HEK293 (cell line): ENCODE measurements around the gene MARCHF3.

ENCODE experiments used
- CTCF ChIA-PET: fragments of 350-600 bp; formaldehyde crosslinking; extraction: SDS; loops from one replicate; lab custom pipeline; 2021; ENCODE audit warnings: antibody characterized with exemption; lab: Yijun Ruan, JAX
- POLR2A ChIA-PET: fragments of 300-600 bp; formaldehyde crosslinking; extraction: SDS; loops from one replicate; lab custom pipeline; 2020; ENCODE audit warnings: antibody characterized with exemption, inconsistent platforms; lab: Yijun Ruan, JAX
- H3K27ac ChIP-seq: fragments of 200-500 bp; sonication (Bioruptor generic); 2 replicates; pipeline ENCODE4 v1.5.1; 2014; ENCODE audit warnings: low read depth, low read length, control low read depth, inconsistent platforms; ENCODE audit errors: extremely low read depth
- H3K36me3 ChIP-seq, 2 experiments: fragments of 200-500 bp in 1 of 2; sonication (Bioruptor generic) in 1 of 2; 1 replicate in 1 of 2; 2 replicates in 1 of 2; pipeline ENCODE4 v1.5.1; 2014 to 2017; ENCODE audit warnings: inconsistent platforms in 2 of 2, low read length in 2 of 2; ENCODE audit not compliant: control insufficient read depth in 2 of 2, insufficient read depth in 1 of 2
- H3K4me1 ChIP-seq: fragments of 200-500 bp; sonication (Bioruptor generic); 2 replicates; pipeline ENCODE4 v1.5.1; 2014; ENCODE audit warnings: mild to moderate bottlenecking, low read length, inconsistent platforms; ENCODE audit not compliant: control insufficient read depth, insufficient read depth
- H3K4me3 ChIP-seq: 2 replicates; pipeline ENCODE4 v1.5.1; 2011; ENCODE audit warnings: low read depth, mild to moderate bottlenecking, control low read depth, low read length, moderate library complexity
- H3K9me3 ChIP-seq: fragments of 200-500 bp; sonication (Bioruptor generic); 2 replicates; pipeline ENCODE4 v1.5.1; 2014; ENCODE audit warnings: low read depth, low read length, inconsistent platforms; ENCODE audit not compliant: control insufficient read depth, insufficient read depth
- GLIS1 ChIP-seq: fragments of 450-650 bp; formaldehyde crosslinking; IDR thresholded peaks from 2 replicates; pipeline ENCODE4 v1.5.1; 2016; ENCODE audit warnings: missing biosample characterization, missing genetic modification characterization
- HOXA7 ChIP-seq: sonication (generic); formaldehyde crosslinking; IDR thresholded peaks from 2 replicates; pipeline ENCODE4 v1.8.1; 2022; ENCODE audit warnings: missing genetic modification reagents, borderline replicate concordance
- HOXC10 ChIP-seq: sonication (generic); formaldehyde crosslinking; IDR thresholded peaks from 2 replicates; pipeline ENCODE4 v1.8.1; 2023; ENCODE audit warnings: mild to moderate bottlenecking, missing genetic modification reagents
- MZF1 ChIP-seq: fragments of 450-650 bp; formaldehyde crosslinking; IDR thresholded peaks from 2 replicates; pipeline ENCODE4 v1.5.1; 2017; ENCODE audit warnings: missing biosample characterization, missing genetic modification characterization, borderline replicate concordance
- OVOL3 ChIP-seq: fragments of 450-650 bp; formaldehyde crosslinking; IDR thresholded peaks from 2 replicates; pipeline ENCODE4 v1.5.1; 2016; ENCODE audit warnings: missing biosample characterization, missing genetic modification characterization
- PBX3 ChIP-seq: sonication (generic); formaldehyde crosslinking; IDR thresholded peaks from 2 replicates; pipeline ENCODE4 v1.8.1; 2022; ENCODE audit warnings: mild to moderate bottlenecking, moderate library complexity, missing genetic modification reagents
- REPIN1 ChIP-seq: fragments of 450-650 bp; formaldehyde crosslinking; IDR thresholded peaks from 2 replicates; pipeline ENCODE4 v1.5.1; 2017; ENCODE audit warnings: missing biosample characterization, missing genetic modification characterization, low read depth
- ZBTB11 ChIP-seq: fragments of 450-650 bp; formaldehyde crosslinking; conservative IDR thresholded peaks from 2 replicates; pipeline ENCODE4 v1.5.1; 2016; ENCODE audit warnings: low read depth, missing biosample characterization, missing genetic modification characterization
- ZBTB20 ChIP-seq: fragments of 450-650 bp; formaldehyde crosslinking; IDR thresholded peaks from 2 replicates; pipeline ENCODE4 v1.5.1; 2016; ENCODE audit warnings: missing biosample characterization, missing genetic modification characterization
- ZBTB48 ChIP-seq: fragments of 450-650 bp; formaldehyde crosslinking; IDR thresholded peaks from 2 replicates; pipeline ENCODE4 v1.5.1; 2016; ENCODE audit warnings: missing biosample characterization, missing genetic modification characterization
- ZBTB8A ChIP-seq: fragments of 450-650 bp; formaldehyde crosslinking; IDR thresholded peaks from 2 replicates; pipeline ENCODE4 v1.5.1; 2016; ENCODE audit warnings: missing biosample characterization, missing genetic modification characterization
- ZFP3 ChIP-seq: fragments of 450-650 bp; formaldehyde crosslinking; IDR thresholded peaks from 2 replicates; pipeline ENCODE4 v1.5.1; 2016; ENCODE audit warnings: low read depth, missing biosample characterization, missing genetic modification characterization
- ZNF121 ChIP-seq: fragments of 450-650 bp; formaldehyde crosslinking; IDR thresholded peaks from 2 replicates; pipeline ENCODE4 v1.5.1; 2016; ENCODE audit warnings: missing biosample characterization, missing genetic modification characterization
- ZNF132 ChIP-seq: fragments of 450-650 bp; formaldehyde crosslinking; IDR thresholded peaks from 2 replicates; pipeline ENCODE4 v1.5.1; 2017; ENCODE audit warnings: missing biosample characterization, missing genetic modification characterization, borderline replicate concordance
- ZNF138 ChIP-seq: fragments of 450-650 bp; formaldehyde crosslinking; IDR thresholded peaks from 2 replicates; pipeline ENCODE4 v1.5.1; 2016; ENCODE audit warnings: missing biosample characterization, missing genetic modification characterization, borderline replicate concordance
- ZNF140 ChIP-seq: fragments of 450-650 bp; formaldehyde crosslinking; IDR thresholded peaks from 2 replicates; pipeline ENCODE4 v1.5.1; 2016; ENCODE audit warnings: missing biosample characterization, missing genetic modification characterization
- ZNF16 ChIP-seq: fragments of 450-650 bp; formaldehyde crosslinking; IDR thresholded peaks from 2 replicates; pipeline ENCODE4 v1.5.1; 2016; ENCODE audit warnings: low read depth, missing biosample characterization, missing genetic modification characterization
- ZNF239 ChIP-seq: fragments of 450-650 bp; formaldehyde crosslinking; IDR thresholded peaks from 2 replicates; pipeline ENCODE4 v1.5.1; 2016; ENCODE audit warnings: missing biosample characterization, missing genetic modification characterization
- ZNF24 ChIP-seq: fragments of 450-650 bp; formaldehyde crosslinking; IDR thresholded peaks from 2 replicates; pipeline ENCODE4 v1.5.1; 2016; ENCODE audit warnings: missing biosample characterization, missing genetic modification characterization
- ZNF266 ChIP-seq: fragments of 450-650 bp; formaldehyde crosslinking; IDR thresholded peaks from 2 replicates; pipeline ENCODE4 v1.5.1; 2016; ENCODE audit warnings: missing biosample characterization, missing genetic modification characterization, low read depth
- ZNF292 ChIP-seq: fragments of 450-650 bp; formaldehyde crosslinking; IDR thresholded peaks from 2 replicates; pipeline ENCODE4 v1.5.1; 2016; ENCODE audit warnings: low read depth, missing biosample characterization, missing genetic modification characterization, borderline replicate concordance
- ZNF341 ChIP-seq: fragments of 450-650 bp; formaldehyde crosslinking; IDR thresholded peaks from 2 replicates; pipeline ENCODE4; 2016; ENCODE audit warnings: low read depth, missing biosample characterization, missing genetic modification characterization
- ZNF354C ChIP-seq: fragments of 450-650 bp; formaldehyde crosslinking; IDR thresholded peaks from 2 replicates; pipeline ENCODE4 v1.5.1; 2016; ENCODE audit warnings: missing biosample characterization, missing genetic modification characterization, low read depth, borderline replicate concordance
- ZNF404 ChIP-seq: fragments of 450-650 bp; formaldehyde crosslinking; IDR thresholded peaks from 2 replicates; pipeline ENCODE4 v1.5.1; 2017; ENCODE audit warnings: missing biosample characterization, missing genetic modification characterization
- ZNF433 ChIP-seq: fragments of 450-650 bp; formaldehyde crosslinking; IDR thresholded peaks from 2 replicates; pipeline ENCODE4 v1.5.1; 2016; ENCODE audit warnings: missing biosample characterization, missing genetic modification characterization, low read depth
- ZNF501 ChIP-seq: fragments of 450-650 bp; formaldehyde crosslinking; IDR thresholded peaks from 2 replicates; pipeline ENCODE4 v1.5.1; 2016; ENCODE audit warnings: missing biosample characterization, missing genetic modification characterization
- ZNF544 ChIP-seq: fragments of 450-650 bp; formaldehyde crosslinking; IDR thresholded peaks from 2 replicates; pipeline ENCODE4 v1.5.0; 2017; ENCODE audit warnings: missing biosample characterization, missing genetic modification characterization
- ZNF549 ChIP-seq: fragments of 450-650 bp; IDR thresholded peaks from 2 replicates; pipeline ENCODE4 v1.5.1; 2018; ENCODE audit warnings: missing biosample characterization, missing genetic modification characterization, mild to moderate bottlenecking, inconsistent platforms, moderate library complexity
- ZNF555 ChIP-seq: fragments of 450-650 bp; formaldehyde crosslinking; conservative IDR thresholded peaks from 2 replicates; pipeline ENCODE4 v1.5.1; 2017; ENCODE audit warnings: missing biosample characterization, mild to moderate bottlenecking, missing genetic modification characterization, inconsistent platforms
- ZNF558 ChIP-seq: fragments of 450-650 bp; formaldehyde crosslinking; IDR thresholded peaks from 2 replicates; pipeline ENCODE4 v1.5.1; 2016; ENCODE audit warnings: missing biosample characterization, missing genetic modification characterization
- ZNF654 ChIP-seq: fragments of 450-650 bp; formaldehyde crosslinking; IDR thresholded peaks from 2 replicates; pipeline ENCODE4 v1.5.1; 2016; ENCODE audit warnings: low read depth, missing biosample characterization, missing genetic modification characterization
- ZNF658 ChIP-seq: fragments of 450-650 bp; formaldehyde crosslinking; IDR thresholded peaks from 2 replicates; pipeline ENCODE4; 2016; ENCODE audit warnings: missing biosample characterization, missing genetic modification characterization
- ZNF843 ChIP-seq: fragments of 450-650 bp; formaldehyde crosslinking; IDR thresholded peaks from 2 replicates; pipeline ENCODE4 v1.5.1; 2016; ENCODE audit warnings: missing biosample characterization, missing genetic modification characterization
- ZSCAN4 ChIP-seq: fragments of 450-650 bp; formaldehyde crosslinking; IDR thresholded peaks from 2 replicates; pipeline ENCODE4 v1.5.1; 2017; ENCODE audit warnings: missing biosample characterization, missing genetic modification characterization
- ZXDB ChIP-seq: fragments of 450-650 bp; formaldehyde crosslinking; IDR thresholded peaks from 2 replicates; pipeline ENCODE4 v1.5.1; 2016; ENCODE audit warnings: missing biosample characterization, missing genetic modification characterization

The MARCHF3 gene

GRCh38 chr5:126819253-126819652 lies 211.1 kb downstream of the MARCHF3 start:
- Histone ChIP-seq H3K4me1 (no peaks in the 10 kb centered on the region), H3K27ac (no peak overlapping the region), H3K4me3 (no peak overlapping the region), H3K9me3 (no peaks in the 10 kb centered on the region), H3K36me3 (peaks cover 70 to 90% of the 10 kb centered on the region in 2 experiments)
- ChIA-PET POLR2A (interaction anchor here (0.7 kb wide), 1 partner anchor 41 kb away, joined by 3 read pairs; no protein-coding TSS in a partner anchor), CTCF (no interaction called here)
- TF ChIP-seq OVOL3 (peak; percentile 62; the same call in 1 of the 2 replicates), ZNF433 (peak; percentile 86), ZNF654 (tag by site-specific recombination) (peak; percentile 56), ZNF658 (tag by site-specific recombination) (no peak), ZBTB48 (no peak), MZF1 (tag by site-specific recombination) (peak; percentile 38; the same call in 1 of the 2 replicates), ZXDB (peak; percentile 85), ZNF544 (tag by site-specific recombination) (no peak), ZBTB20 (tag by site-specific recombination) (no peak), ZNF132 (tag by site-specific recombination) (no peak), ZNF140 (peak; percentile 90), REPIN1 (tag by site-specific recombination) (no peak; the same call in 1 of the 2 replicates), ZSCAN4 (no peak), ZNF501 (tag by site-specific recombination) (peak; percentile 77), ZNF292 (tag by site-specific recombination) (peak; percentile 84; the same call in 1 of the 2 replicates), HOXA7 (no peak), ZNF558 (tag by site-specific recombination) (peak; percentile 83), ZNF239 (no peak), ZNF24 (tag by site-specific recombination) (0 out of 2 replicates have a peak, but pooled peaks have one; percentile 22), GLIS1 (tag by site-specific recombination) (no peak), ZNF138 (tag by site-specific recombination) (0 out of 2 replicates have a peak, but pooled peaks have one; percentile 75), ZNF555 (tag by site-specific recombination) (peak; percentile 98), ZNF341 (tag by site-specific recombination) (peak; percentile 35; the same call in 1 of the 2 replicates), ZNF354C (tag by site-specific recombination) (peak; percentile 74; the same call in 1 of the 2 replicates), ZNF404 (tag by site-specific recombination) (0 out of 2 replicates have a peak, but pooled peaks have one; percentile 53), HOXC10 (CRISPR knock-in tag) (no peak), ZBTB11 (tag by site-specific recombination) (peak; percentile 86), ZNF549 (tag by site-specific recombination) (no peak), ZNF16 (no peak), ZNF843 (tag by site-specific recombination) (no peak), ZFP3 (peak; percentile 51; the same call in 1 of the 2 replicates), PBX3 (no peak), ZNF266 (tag by site-specific recombination) (peak; percentile 78), ZBTB8A (peak; percentile 81), ZNF121 (tag by site-specific recombination) (peak; percentile 30; the same call in 1 of the 2 replicates)
